H1 (cell line): ENCODE results near the gene SPATA21. TPM values are rescaled to one million over a fixed set of nuclear protein-coding genes. Genes with fewer than 3 reads are reported as not detected.

Experiments used
- CTCF ChIA-PET: fragments of 300-600 bp; sonication (Branson Sonifier 250); formaldehyde crosslinking; loops from one replicate; lab custom pipeline; 2021; ENCODE audit not compliant: partially characterized antibody; lab: Charles Lee
- POLR2A ChIA-PET: fragments of 300-600 bp; sonication (Branson Sonifier 250); formaldehyde crosslinking; loops from one replicate; lab custom pipeline; 2021; ENCODE audit warnings: inconsistent platforms; ENCODE audit not compliant: partially characterized antibody; lab: Charles Lee
- DNase-seq, 2 experiments: peaks; one replicate each; pipeline versions ENCODE4 v3.0.0 to v3.0.0-alpha.2; 2010 to 2022; ENCODE audit warnings: low spot score in 2 of 2, low read depth in 1 of 2, mixed read lengths in 1 of 2
- FAIRE-seq: peaks from 2 replicates; lab custom pipeline; 2011; peaks lifted over from hg19 to GRCh38; lab: Jason Lieb, UNC
- H2AFZ ChIP-seq: 2 replicates; pipeline ENCODE4 v1.8.1; 2012; ENCODE audit warnings: low read length, inconsistent platforms
- H2AK5ac ChIP-seq: 2 replicates; pipeline ENCODE4 v1.6.1; 2013; ENCODE audit warnings: low read depth, low read length
- H2BK120ac ChIP-seq: replicated peaks from 2 replicates; pipeline ENCODE3; 2013; ENCODE audit warnings: low read depth, low read length, inconsistent platforms
- H2BK12ac ChIP-seq: 2 replicates; pipeline ENCODE4 v1.6.1; 2013; ENCODE audit warnings: low read depth, low read length
- H2BK15ac ChIP-seq: 2 replicates; pipeline ENCODE4 v1.6.1; 2013; ENCODE audit warnings: low read length
- H2BK20ac ChIP-seq: 2 replicates; pipeline ENCODE4 v1.6.1; 2013; ENCODE audit warnings: low read length
- H2BK5ac ChIP-seq: 2 replicates; pipeline ENCODE4 v1.6.1; 2013; ENCODE audit warnings: low read depth, low read length
- H3K14ac ChIP-seq: 2 replicates; pipeline ENCODE4 v1.6.1; 2013; ENCODE audit warnings: inconsistent platforms; ENCODE audit not compliant: insufficient read length
- H3K18ac ChIP-seq: 2 replicates; pipeline ENCODE4 v1.6.1; 2013; ENCODE audit warnings: low read length; ENCODE audit errors: extremely low read depth
- H3K23ac ChIP-seq: 2 replicates; pipeline ENCODE4 v1.6.1; 2013; ENCODE audit warnings: inconsistent platforms; ENCODE audit not compliant: insufficient read length
- H3K23me2 ChIP-seq: 2 replicates; pipeline ENCODE4 v1.6.1; 2013; ENCODE audit warnings: low read depth, low read length
- H3K27ac ChIP-seq: 2 replicates; pipeline ENCODE4 v1.6.1; 2011; ENCODE audit warnings: low read depth, low read length, inconsistent platforms
- H3K27me3 ChIP-seq, 4 experiments: replicated peaks in 1 of 4; 1 replicate in 1 of 4; 2 replicates in 3 of 4; pipeline versions ENCODE4 v1.6.1 to v1.8.1; 2011 to 2013; ENCODE audit warnings: low read length in 3 of 4, mild to moderate bottlenecking in 3 of 4, inconsistent platforms in 2 of 4, mixed read lengths in 2 of 4, moderate library complexity in 1 of 4; ENCODE audit not compliant: control insufficient read depth in 3 of 4, insufficient read depth in 3 of 4; ENCODE audit errors: extremely low read depth in 1 of 4
- H3K36me3 ChIP-seq, 4 experiments: 2 replicates each; pipeline versions ENCODE4 v1.6.1 to v1.8.1; 2011 to 2013; ENCODE audit warnings: mild to moderate bottlenecking in 4 of 4, low read length in 3 of 4, moderate library complexity in 2 of 4, control low read depth in 1 of 4, inconsistent platforms in 1 of 4; ENCODE audit not compliant: insufficient read depth in 4 of 4, control insufficient read depth in 2 of 4
- H3K4ac ChIP-seq: replicated peaks from 2 replicates; pipeline ENCODE3; 2013; ENCODE audit warnings: low read length, low read depth, mixed read lengths, inconsistent platforms; ENCODE audit not compliant: insufficient read length
- H3K4me1 ChIP-seq, 4 experiments: replicated peaks in 1 of 4; 1 replicate in 1 of 4; 2 replicates in 3 of 4; pipeline versions ENCODE4 v1.6.1 to v1.8.1; 2011 to 2013; ENCODE audit warnings: low read length in 3 of 4, inconsistent platforms in 2 of 4, mixed read lengths in 1 of 4; ENCODE audit not compliant: insufficient read depth in 4 of 4, control insufficient read depth in 3 of 4
- H3K4me2 ChIP-seq, 2 experiments: 2 replicates each; pipeline versions ENCODE4 v1.6.1 to v1.8.1; 2011 to 2013; ENCODE audit warnings: low read depth in 2 of 2, low read length in 2 of 2, control low read depth in 1 of 2, inconsistent platforms in 1 of 2, mild to moderate bottlenecking in 1 of 2; ENCODE audit not compliant: insufficient read depth in 1 of 2
- H3K4me3 ChIP-seq, 4 experiments: fragments of 200-600, 300-600 bp in 1 of 4; sonication (generic), shearing (Covaris generic), sonication (Bioruptor Twin) in 1 of 4; 2 replicates each; pipeline versions ENCODE4 v1.5.1 to v1.8.1; 2011 to 2016; ENCODE audit warnings: low read length in 4 of 4, low read depth in 3 of 4, control low read depth in 2 of 4, inconsistent platforms in 2 of 4, mild to moderate bottlenecking in 2 of 4, mixed read lengths in 1 of 4, moderate library complexity in 1 of 4; ENCODE audit not compliant: insufficient read depth in 2 of 4; ENCODE audit errors: extremely low read depth in 1 of 4
- H3K56ac ChIP-seq: replicated peaks from 2 replicates; pipeline ENCODE3; 2013; ENCODE audit warnings: low read depth, mild to moderate bottlenecking, mixed read lengths, low read length, inconsistent platforms; ENCODE audit not compliant: insufficient read length
- H3K79me1 ChIP-seq: 2 replicates; pipeline ENCODE4 v1.6.1; 2013; ENCODE audit warnings: low read depth, low read length, control low read depth
- H3K79me2 ChIP-seq, 2 experiments: 2 replicates each; pipeline versions ENCODE4 v1.6.1 to v1.8.1; 2012 to 2013; ENCODE audit warnings: low read length in 2 of 2, mild to moderate bottlenecking in 2 of 2, inconsistent platforms in 1 of 2; ENCODE audit not compliant: insufficient read depth in 2 of 2, control insufficient read depth in 1 of 2
- H3K9ac ChIP-seq, 4 experiments: replicated peaks in 1 of 4; 1 replicate in 1 of 4; 2 replicates in 3 of 4; pipeline versions ENCODE4 v1.6.1 to v1.8.1; 2011 to 2013; ENCODE audit warnings: low read depth in 3 of 4, low read length in 3 of 4, control low read depth in 2 of 4, mild to moderate bottlenecking in 2 of 4, moderate library complexity in 2 of 4, inconsistent platforms in 1 of 4; ENCODE audit errors: extremely low read depth in 1 of 4
- H3K9me3 ChIP-seq, 2 experiments: 2 replicates each; pipeline versions ENCODE4 v1.6.1 to v1.8.1; 2012 to 2013; ENCODE audit warnings: mild to moderate bottlenecking in 2 of 2, moderate library complexity in 2 of 2, control low read depth in 1 of 2, inconsistent platforms in 1 of 2, low read depth in 1 of 2, low read length in 1 of 2, mixed read lengths in 1 of 2; ENCODE audit not compliant: insufficient read depth in 2 of 2
- H4K20me1 ChIP-seq, 2 experiments: replicated peaks in 1 of 2; 2 replicates each; pipeline versions ENCODE3 to v1.8.1; 2011 to 2013; ENCODE audit warnings: inconsistent platforms in 2 of 2, low read length in 2 of 2, mild to moderate bottlenecking in 1 of 2; ENCODE audit not compliant: insufficient read depth in 2 of 2, control insufficient read depth in 1 of 2
- H4K5ac ChIP-seq: 2 replicates; pipeline ENCODE4 v1.6.1; 2013; ENCODE audit warnings: low read length, low read depth, mixed read lengths, inconsistent platforms; ENCODE audit not compliant: insufficient read length
- H4K8ac ChIP-seq: 2 replicates; pipeline ENCODE4 v1.8.0; 2013; ENCODE audit warnings: mild to moderate bottlenecking, moderate library complexity, low read length, inconsistent platforms; ENCODE audit not compliant: insufficient read depth; ENCODE audit errors: extremely low read depth
- H4K91ac ChIP-seq: replicated peaks from 2 replicates; pipeline ENCODE3; 2013; ENCODE audit warnings: low read length, mixed read lengths, inconsistent platforms; ENCODE audit not compliant: insufficient read length
- BACH1 ChIP-seq: IDR thresholded peaks from 2 replicates; pipeline ENCODE4 v1.6.1; 2012; ENCODE audit warnings: low read length, improper control_type of control experiment
- CBX5 ChIP-seq: fragments of 300-800, 300-1000 bp; sonication (generic); IDR thresholded peaks from 2 replicates; pipeline ENCODE4 v1.7.1; 2016; ENCODE audit warnings: antibody characterized with exemption, low read length, low read depth
- MAFK ChIP-seq: IDR thresholded peaks from 2 replicates; pipeline ENCODE4 v1.6.1; 2012; ENCODE audit warnings: low read depth, mild to moderate bottlenecking, improper control_type of control experiment, low read length
- NANOG ChIP-seq: IDR thresholded peaks from 2 replicates; pipeline ENCODE4 v1.6.1; 2011; ENCODE audit warnings: low read length, low read depth, mild to moderate bottlenecking, inconsistent platforms; ENCODE audit not compliant: insufficient read depth, poor library complexity, severe bottlenecking
- TEAD4 ChIP-seq: IDR thresholded peaks from 2 replicates; pipeline ENCODE4 v1.6.1; 2012; ENCODE audit warnings: low read depth, low read length, inconsistent platforms, mixed read lengths
- WGBS, 2 experiments: shearing (Covaris generic) in 1 of 2; methylation state at CpG; one replicate each; pipeline versions ENCODE4 v1.1.6 to v1.1.7; 2013 to 2015; ENCODE audit warnings: low lambda C conversion rate in 2 of 2, mixed read lengths in 2 of 2, inconsistent platforms in 1 of 2, low coverage in 1 of 2, missing lambda C conversion rate in 1 of 2; ENCODE audit not compliant: insufficient replicate concordance in 2 of 2, insufficient coverage in 1 of 2, insufficient read length in 1 of 2; ENCODE audit errors: extremely low coverage in 1 of 2, missing lambda C conversion rate in 1 of 2; 5-methylcytosine and 5-hydroxymethylcytosine counted together
- polyA plus RNA-seq, 7 experiments: library from polyadenylated mRNA; depleted of rRNA in 3 of 7; stranded (reverse) in 5 of 7; unstranded in 2 of 7; fragments of >200 nt in 5 of 7; fragments of 200-250 nt in 2 of 7; gene quantifications; 1 replicate in 5 of 7; 2 replicates in 1 of 7; 4 replicates in 1 of 7; pipeline versions ENCODE4 v1.2.1 to v1.2.3, GENCODE V29; 2011 to 2013; ENCODE audit warnings: missing spikeins in 2 of 7, mixed read lengths in 2 of 7
- total RNA-seq: library from RNA; stranded (reverse); fragmentation: NEBNext Ultra II Directional; extraction: Animal tissue kit (Norgen Biotek cat#: 25700); gene quantifications from 2 replicates; pipeline ENCODE4 v1.2.1, GENCODE V29; 2021

The SPATA21 gene
- total and polyA plus RNA-seq, 2 of the 8 experiments (the other 6 are each of a cell fraction or from before 2014, with no cell fraction given): not detected

DNA sequence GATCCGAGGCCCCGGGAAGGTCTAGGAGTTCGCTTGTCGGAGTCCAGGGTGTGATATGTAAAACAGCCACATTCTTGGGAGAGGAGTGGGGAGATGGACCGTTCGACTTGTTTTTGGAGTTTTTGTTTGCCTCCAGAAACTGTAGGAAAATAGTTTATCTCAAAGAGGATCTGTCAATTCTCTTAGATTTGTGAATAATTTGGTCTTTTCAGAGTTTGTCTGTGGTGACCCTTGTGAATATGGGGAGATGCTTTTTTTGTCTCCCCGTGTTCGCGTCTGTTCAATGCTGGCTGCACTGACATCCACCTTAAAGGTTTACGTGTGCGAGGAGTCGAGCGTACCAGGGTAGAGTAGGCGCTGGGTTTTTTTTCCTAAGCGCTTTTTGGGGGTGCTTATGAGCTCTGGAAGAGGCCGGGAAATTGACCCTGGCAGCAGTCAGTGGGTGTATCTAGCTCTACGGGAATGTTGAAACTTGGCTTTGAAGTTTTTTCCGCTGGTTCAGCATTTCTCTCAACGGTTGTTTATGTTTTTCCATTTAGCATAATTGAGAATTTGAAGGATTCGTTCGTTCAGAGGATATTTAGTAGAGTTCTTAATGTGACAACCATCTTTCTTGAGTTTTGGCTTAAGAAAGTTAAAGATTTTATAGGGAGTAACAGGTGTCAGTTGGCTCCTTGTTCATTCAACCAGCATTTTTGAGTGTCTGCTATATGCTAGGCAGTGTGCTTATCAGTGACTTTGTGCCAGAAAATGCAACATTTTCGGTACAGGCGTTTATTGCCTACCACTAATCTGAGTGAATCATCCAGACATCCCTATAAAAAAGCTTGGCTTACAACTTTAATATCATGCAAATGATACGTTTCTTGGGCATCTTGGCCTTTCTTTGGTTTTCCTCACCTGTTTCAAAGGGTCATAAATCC lies 69.0 kb downstream of the SPATA21 start:
- no peak overlapping the region for H2AFZ ChIP-seq
- POLR2A ChIA-PET: interaction anchor here (0.6 to 4.7 kb wide), 15 partner anchors 8 to 200 kb away, joined by 3 to 32 read pairs (median 4); partner anchors contain the start of gene FBXO42
- TF ChIP-seq NANOG (no peak), TEAD4 (peak; percentile 80), BACH1 (no peak), MAFK (peak; percentile 70), CBX5 (no peak)

More for the DNA sequence above, 69.0 kb downstream of the SPATA21 start:
- DNase-seq (no peak), FAIRE-seq (no peak)
- H4K8ac ChIP-seq: no peak overlapping the region
- H2BK120ac ChIP-seq: no peak overlapping the region
- H3K79me1 ChIP-seq: no peaks in the 10 kb centered on the region
- H3K4me3 ChIP-seq: peak overlapping the region; percentile 72 to 91 (median 80)
- H2AK5ac ChIP-seq: no peak overlapping the region
- CTCF ChIA-PET: interaction anchor here (0.8 to 1.7 kb wide), 5 partner anchors 13 to 350 kb away, joined by 3 to 5 read pairs (median 3); partner anchors contain the start of gene HSPB7
- H2BK12ac ChIP-seq: no peak overlapping the region
- H4K20me1 ChIP-seq: peaks cover 9 to 12% of the 10 kb centered on the region in 2 experiments
- no peak overlapping the region for H3K4ac ChIP-seq
- peaks cover 0 to 2% (median 0%) of the 10 kb centered on the region in 4 experiments; a peak in 1 of 8 replicates for H3K36me3 ChIP-seq
- peak overlapping the region; percentile 65 to 83 for H3K4me2 ChIP-seq
- H2BK15ac ChIP-seq: no peak overlapping the region
- H3K27ac ChIP-seq: peak overlapping the region; percentile 88; the same call in 1 of the 2 replicates
- H3K23ac ChIP-seq: no peak overlapping the region
- H2BK20ac ChIP-seq: no peak overlapping the region
- no peak overlapping the region for H4K91ac ChIP-seq
- H4K5ac ChIP-seq: no peak overlapping the region
- no peak overlapping the region for H3K14ac ChIP-seq
- peak overlapping the region; percentile 56 to 83 (median 73); a peak in 6 of 7 replicates for H3K9ac ChIP-seq
- WGBS, 2 experiments: 18% methylated on average over 24 of the region's 24 CpGs; no CpG with 5 or more reads in 1 of the 2 experiments
- H3K27me3 ChIP-seq: no peaks in the 10 kb centered on the region
- peaks cover 0 to 3% (median 1%) of the 10 kb centered on the region in 4 experiments; a peak in 2 of 7 replicates for H3K4me1 ChIP-seq
- peak overlapping the region; percentile 96 for H2BK5ac ChIP-seq
- H3K23me2 ChIP-seq: peaks cover 5% of the 10 kb centered on the region; the same call in 1 of the 2 replicates
- no peak overlapping the region; the same call in 1 of the 2 replicates for H3K18ac ChIP-seq
- no peaks in the 10 kb centered on the region for H3K9me3 ChIP-seq
- no peak overlapping the region for H3K56ac ChIP-seq
- H3K79me2 ChIP-seq: peaks cover 26 to 54% of the 10 kb centered on the region in 2 experiments
